ENCODE measurements around the gene AQR.
"Not testable (repeated sequence)": the region's sequence is repeated elsewhere in the genome, so short reads cannot be mapped to it uniquely, and the experiment has no call there.

AQR gene

DNA sequence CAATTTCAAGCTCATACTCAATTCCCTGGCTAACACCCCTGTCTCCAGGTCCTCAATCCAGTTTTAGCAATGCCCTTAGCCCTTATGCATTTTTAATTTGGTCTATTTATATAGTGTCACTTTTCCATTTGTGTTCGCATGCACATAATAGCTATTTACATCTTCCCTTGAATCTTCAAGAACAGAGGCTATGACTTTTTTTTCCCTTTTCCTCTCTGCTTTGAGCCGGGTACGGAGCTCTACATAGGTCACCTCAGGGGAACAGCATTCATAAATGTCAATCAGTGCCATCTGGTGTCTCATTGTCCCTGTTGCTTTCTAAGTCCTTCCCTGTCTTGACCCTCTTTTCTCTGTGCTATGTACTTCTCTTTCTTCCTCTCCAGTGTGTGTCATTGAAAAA is 147.7 kb downstream of the AQR start:
- no peaks in the 10 kb centered on the region for H3K4me1 Mint-ChIP-seq
- no peak overlapping the region for H3K4me3 Mint-ChIP-seq
- no peak for ATAC-seq
- no peak for DNase-seq (ENCODE audit: low spot score in 2 of 2)
- H3K9me3 Mint-ChIP-seq, result no peaks in the 10 kb centered on the region
- H3K36me3 Mint-ChIP-seq, result no peaks in the 10 kb centered on the region
- H3K27ac Mint-ChIP-seq, result no peak overlapping the region

DNA sequence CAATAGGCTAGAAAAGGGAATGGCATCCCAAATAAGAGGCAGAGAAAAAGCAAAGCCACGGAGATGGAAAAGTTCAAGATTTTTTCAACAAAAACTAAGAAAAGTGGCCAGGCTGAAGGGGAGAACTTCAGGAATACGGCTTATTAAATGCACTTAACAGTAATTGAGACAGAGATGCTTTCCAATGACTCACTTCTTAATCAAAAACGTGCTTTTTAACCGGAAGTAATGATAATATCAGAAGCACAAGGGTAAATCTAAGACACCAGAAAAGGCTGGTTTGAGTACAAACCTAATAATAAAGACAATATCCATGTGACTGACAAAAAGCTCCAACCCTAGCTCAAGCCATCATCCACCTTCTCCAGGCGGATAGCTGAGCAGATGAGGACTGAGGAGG is 149.4 kb downstream of the AQR start:
- no peak overlapping the region for H3K4me3 Mint-ChIP-seq
- no peak overlapping the region for H3K27ac Mint-ChIP-seq
- ATAC-seq (no peak), DNase-seq (ENCODE audit: low spot score in 2 of 2) (no peak)
- no peaks in the 10 kb centered on the region for H3K4me1 Mint-ChIP-seq
- H3K9me3 Mint-ChIP-seq, result no peaks in the 10 kb centered on the region
- H3K36me3 Mint-ChIP-seq, result no peaks in the 10 kb centered on the region

DNA sequence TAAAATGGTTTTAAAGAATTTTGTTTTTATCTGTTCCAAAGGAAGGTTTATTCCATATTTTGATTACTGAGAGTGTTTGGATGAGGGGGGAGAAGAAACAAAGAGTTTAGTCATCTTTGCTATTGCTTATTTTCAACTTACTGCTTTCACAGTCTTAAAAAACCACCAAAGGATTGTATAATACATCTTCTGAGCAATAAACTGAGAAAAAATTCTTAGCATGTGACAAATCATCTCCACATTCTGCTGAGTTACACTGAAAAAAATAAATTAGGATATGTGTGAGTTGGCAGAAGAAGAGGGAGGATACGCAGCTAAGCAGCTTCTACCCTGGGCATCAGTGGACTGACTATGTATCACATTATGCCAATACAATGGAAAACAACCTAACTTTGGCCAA is 151.0 kb downstream of the AQR start:
- Mint-ChIP-seq H3K9me3 (no peaks in the 10 kb centered on the region), H3K36me3 (no peaks in the 10 kb centered on the region), H3K27ac (no peak overlapping the region), H3K4me1 (no peaks in the 10 kb centered on the region), H3K4me3 (no peak overlapping the region)
- DNase-seq (ENCODE audit: low spot score in 2 of 2) (no peak), ATAC-seq (no peak)

DNA sequence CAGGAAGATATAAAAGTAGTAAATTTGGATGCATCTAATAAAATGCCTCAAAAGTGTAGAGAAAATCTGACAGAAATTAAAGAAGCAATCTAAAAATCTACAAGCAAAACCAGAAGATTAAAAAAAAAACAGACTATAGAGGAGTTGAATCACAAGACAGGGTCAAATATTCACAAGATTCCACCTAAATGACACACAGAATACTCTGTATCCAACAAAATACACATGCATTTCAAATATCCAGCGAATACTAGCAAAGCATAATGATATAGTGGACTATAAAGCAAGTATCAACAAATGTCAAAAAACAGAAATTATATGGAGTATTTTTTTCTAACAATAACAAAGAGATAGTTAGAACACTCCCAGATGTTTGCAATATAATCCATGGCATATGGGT is 153.7 kb downstream of the AQR start:
- no peak overlapping the region for H3K27ac Mint-ChIP-seq
- H3K4me1 Mint-ChIP-seq, result no peaks in the 10 kb centered on the region
- H3K36me3 Mint-ChIP-seq, result no peaks in the 10 kb centered on the region
- no peak for ATAC-seq
- H3K4me3 Mint-ChIP-seq, result no peak overlapping the region
- DNase-seq (ENCODE audit: low spot score in 2 of 2), result no peak
- H3K9me3 Mint-ChIP-seq, result no peaks in the 10 kb centered on the region

DNA sequence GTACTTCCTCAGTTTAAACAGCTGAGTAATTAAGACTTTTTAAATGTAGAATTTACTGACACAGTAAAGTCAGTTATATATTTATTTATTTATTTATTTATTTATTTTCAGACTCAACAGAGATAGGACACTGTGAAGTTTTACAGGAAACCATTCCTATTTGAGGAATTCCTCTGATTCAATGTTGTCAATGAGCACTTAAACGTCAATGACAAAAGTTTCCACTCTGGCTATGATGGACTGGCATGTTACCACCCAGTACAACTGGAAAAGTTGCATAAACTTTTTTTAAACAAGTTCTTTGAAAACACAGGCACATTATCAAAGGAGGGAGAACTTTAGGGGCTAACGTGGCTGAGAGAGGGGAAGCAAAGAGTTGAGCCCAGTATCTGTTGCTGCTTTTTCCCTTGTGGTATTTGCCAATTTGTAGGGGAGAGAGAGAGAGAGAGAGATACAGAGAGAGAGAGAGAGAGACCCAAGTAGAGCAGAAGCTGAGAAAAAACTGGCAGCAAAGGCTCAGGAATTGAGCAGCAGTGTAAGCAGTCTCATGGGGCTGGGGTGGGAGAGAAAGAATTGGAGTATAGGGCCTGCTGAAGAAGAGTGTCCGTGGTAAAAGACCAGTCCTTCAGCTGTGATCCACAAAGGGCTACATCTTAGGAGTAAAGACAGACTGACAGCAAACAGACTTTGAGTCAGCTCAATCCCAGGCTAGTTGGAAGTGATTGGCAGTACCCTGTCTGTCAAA is 155.9 kb downstream of the AQR start:
- no peaks in the 10 kb centered on the region for H3K36me3 Mint-ChIP-seq
- ATAC-seq (no peak), DNase-seq (ENCODE audit: low spot score in 2 of 2) (no peak)
- no peak overlapping the region for H3K4me3 Mint-ChIP-seq
- no peaks in the 10 kb centered on the region for H3K4me1 Mint-ChIP-seq
- no peak overlapping the region for H3K27ac Mint-ChIP-seq
- H3K9me3 Mint-ChIP-seq, result no peaks in the 10 kb centered on the region

DNA sequence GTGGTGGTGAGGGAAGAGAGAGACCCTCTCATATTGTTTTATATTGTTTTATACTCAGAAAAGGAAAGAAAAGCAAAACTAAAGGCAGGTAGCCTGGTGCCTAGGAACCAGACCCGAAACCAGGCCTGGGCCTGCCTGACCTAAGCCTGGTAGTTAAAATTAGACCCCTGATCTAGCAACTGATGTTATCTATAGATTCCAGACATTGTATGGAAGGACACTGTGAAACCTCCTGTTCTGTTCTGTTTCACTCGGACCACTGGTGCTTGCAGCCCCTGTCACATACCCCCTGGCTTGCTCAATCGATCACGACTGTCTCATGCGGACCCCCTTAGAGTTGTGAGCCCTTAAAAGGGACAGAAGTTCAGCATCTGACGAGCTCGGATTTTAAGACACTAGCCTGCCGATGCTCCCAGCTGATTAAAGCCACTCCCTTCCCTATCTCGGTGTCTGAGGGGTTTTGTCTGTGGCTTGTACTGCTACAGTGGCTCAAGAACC is 156.6 kb downstream of the AQR start:
- ATAC-seq; H3K27ac Mint-ChIP-seq; H3K4me3 Mint-ChIP-seq; DNase-seq (ENCODE audit: low spot score in 2 of 2); H3K36me3 Mint-ChIP-seq; H3K4me1 Mint-ChIP-seq; H3K9me3 Mint-ChIP-seq: not testable (repeated sequence)

DNA sequence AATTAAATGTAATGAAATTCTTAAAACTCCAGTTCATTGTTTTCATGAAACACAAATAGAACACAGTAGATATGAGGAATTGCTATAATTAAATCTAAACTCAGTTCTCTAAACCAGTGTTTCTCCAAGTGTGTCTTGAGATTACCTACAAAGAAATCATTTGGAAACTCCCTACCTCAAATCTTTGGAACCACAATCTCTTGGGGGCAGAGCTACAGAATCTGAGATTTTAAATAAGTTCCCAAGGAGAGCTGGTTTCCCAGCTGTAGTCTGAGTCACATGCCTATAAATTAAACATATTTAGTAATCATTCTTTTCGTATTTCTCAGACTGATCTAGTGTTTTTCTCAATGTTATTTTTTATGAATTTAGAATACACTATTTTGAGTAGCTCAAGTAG is 157.2 kb downstream of the AQR start:
- Mint-ChIP-seq H3K27ac (no peak overlapping the region), H3K4me1 (no peaks in the 10 kb centered on the region), H3K9me3 (no peaks in the 10 kb centered on the region), H3K4me3 (no peak overlapping the region), H3K36me3 (no peaks in the 10 kb centered on the region)
- ATAC-seq (no peak), DNase-seq (ENCODE audit: low spot score in 2 of 2) (no peak)

DNA sequence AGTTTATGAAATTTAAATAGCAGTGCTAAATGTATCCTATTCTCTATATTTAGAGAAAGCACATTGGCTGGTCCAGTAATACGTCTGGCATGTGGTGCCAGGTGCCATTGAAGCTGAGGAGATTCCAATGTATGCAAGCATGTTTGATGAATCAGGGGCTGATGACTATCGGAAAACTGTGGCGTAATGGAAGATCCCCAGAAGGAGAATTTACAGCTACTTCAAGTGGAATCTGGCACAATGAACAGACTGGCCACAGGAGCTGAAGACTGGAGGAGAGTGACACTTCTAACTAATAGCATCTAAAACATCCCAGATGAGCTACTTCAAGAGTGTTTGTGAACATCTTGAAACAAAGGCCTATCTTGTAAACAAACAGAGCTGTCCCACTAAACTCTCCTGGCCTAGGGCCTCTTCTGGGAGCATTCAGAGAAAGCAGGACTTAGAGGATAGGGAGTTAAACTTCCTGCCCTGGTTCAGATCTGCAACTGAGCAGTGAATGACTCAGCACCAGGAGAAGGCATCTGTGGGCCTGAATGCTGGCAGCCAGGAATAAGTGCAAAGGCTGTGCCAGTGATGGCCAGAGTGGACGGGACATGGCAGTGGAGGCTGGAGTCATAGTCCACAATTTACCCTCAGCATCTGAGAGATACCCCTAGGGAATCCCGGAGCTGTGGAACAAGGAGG is 159.0 kb downstream of the AQR start:
- DNase-seq (ENCODE audit: low spot score in 2 of 2), result no peak
- Mint-ChIP-seq H3K9me3 (peaks cover 4% of the 10 kb centered on the region), H3K27ac (no peak overlapping the region), H3K4me3 (no peak overlapping the region), H3K36me3 (no peaks in the 10 kb centered on the region), H3K4me1 (no peaks in the 10 kb centered on the region)
- ATAC-seq, result no peak

DNA sequence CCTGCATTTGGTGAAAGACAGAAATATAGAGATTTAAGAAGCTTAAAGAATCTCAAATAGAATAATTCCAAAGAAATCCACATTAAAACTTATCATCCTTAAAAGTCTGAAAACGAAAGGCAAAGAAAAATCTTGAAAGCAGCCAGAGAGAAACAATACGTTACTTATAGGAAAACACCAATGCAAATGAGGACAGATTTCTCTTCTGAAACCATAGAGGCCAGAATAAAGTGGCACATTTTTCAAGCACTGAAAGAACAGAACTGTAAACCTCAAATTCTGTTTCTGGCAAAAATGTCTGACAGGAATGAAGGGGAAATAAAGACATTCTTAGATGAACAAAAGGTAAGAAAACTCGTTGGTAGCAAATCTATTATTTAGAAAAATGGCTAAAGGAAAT is 160.4 kb downstream of the AQR start:
- DNase-seq (ENCODE audit: low spot score in 2 of 2) (no peak), ATAC-seq (no peak)
- Mint-ChIP-seq H3K4me1 (no peaks in the 10 kb centered on the region), H3K27ac (no peak overlapping the region), H3K9me3 (peaks cover 4% of the 10 kb centered on the region), H3K4me3 (no peak overlapping the region), H3K36me3 (no peaks in the 10 kb centered on the region)

DNA sequence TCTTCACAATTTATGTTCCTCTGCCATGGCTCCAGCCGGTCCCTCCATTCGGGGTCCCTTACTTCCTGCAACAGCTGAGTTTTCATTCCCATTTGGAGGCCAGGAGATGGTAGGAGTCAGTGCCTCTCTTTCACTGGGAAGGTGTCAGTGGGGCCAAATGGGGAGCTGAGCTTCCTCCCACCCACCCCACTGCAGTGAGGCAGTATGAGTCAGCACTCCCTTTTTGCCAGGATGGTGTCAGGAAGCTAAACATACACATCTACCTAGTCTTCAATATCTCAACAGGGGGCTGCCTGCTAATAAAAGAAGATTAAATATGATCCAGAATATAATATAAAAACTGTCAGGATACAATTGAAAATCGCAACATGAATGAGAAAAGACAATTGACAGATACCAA is 161.5 kb downstream of the AQR start:
- H3K4me1 Mint-ChIP-seq, result no peaks in the 10 kb centered on the region
- H3K36me3 Mint-ChIP-seq, result no peaks in the 10 kb centered on the region
- H3K27ac Mint-ChIP-seq, result no peak overlapping the region
- peaks cover 4% of the 10 kb centered on the region for H3K9me3 Mint-ChIP-seq
- no peak for ATAC-seq
- no peak for DNase-seq (ENCODE audit: low spot score in 2 of 2)
- H3K4me3 Mint-ChIP-seq, result no peak overlapping the region

DNA sequence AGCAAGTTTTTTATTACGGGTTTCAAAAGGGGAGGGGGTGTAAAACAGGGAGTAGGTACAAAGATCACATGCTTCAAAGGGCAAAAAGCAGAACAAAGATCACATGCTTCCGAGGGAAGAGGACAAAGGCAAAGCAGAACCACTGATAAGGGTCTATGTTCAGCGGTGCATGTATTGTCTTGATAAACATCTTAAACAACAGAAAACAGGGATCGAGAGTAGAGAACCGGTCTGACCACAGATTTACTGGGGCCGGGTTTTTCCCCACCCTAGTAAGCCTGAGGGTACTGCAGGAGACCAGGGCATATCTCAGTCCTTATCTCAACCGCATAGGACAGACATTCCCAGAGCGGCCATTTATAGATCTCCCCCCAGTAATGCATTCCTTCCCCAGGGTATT is 162.3 kb downstream of the AQR start:
- not testable (repeated sequence) for H3K9me3 Mint-ChIP-seq; H3K27ac Mint-ChIP-seq; H3K36me3 Mint-ChIP-seq; H3K4me3 Mint-ChIP-seq; ATAC-seq; DNase-seq (ENCODE audit: low spot score in 2 of 2); H3K4me1 Mint-ChIP-seq

DNA sequence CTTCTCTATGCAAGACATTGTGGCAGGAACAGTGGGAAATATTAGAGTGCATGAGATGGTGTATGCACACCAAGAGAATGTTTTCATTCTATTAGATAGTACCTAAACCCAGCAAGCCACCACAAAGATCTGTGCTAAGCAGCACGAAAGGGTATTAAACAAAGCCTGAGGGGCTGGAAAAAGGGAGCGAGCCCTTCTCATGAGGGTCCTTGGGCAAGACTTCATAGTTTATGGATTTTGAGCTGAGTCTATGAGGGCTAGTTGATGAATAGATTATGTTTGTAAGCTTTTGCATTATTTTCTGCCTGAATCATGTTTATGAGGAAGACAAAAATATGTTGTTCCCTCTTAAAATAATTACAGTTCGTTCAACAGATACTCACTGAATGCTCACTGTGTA is 164.8 kb downstream of the AQR start:
- DNase-seq (ENCODE audit: low spot score in 2 of 2) (no peak), ATAC-seq (no peak)
- Mint-ChIP-seq H3K4me1 (no peaks in the 10 kb centered on the region), H3K27ac (no peak overlapping the region), H3K9me3 (peaks cover 4% of the 10 kb centered on the region), H3K36me3 (no peaks in the 10 kb centered on the region), H3K4me3 (no peak overlapping the region)

DNA sequence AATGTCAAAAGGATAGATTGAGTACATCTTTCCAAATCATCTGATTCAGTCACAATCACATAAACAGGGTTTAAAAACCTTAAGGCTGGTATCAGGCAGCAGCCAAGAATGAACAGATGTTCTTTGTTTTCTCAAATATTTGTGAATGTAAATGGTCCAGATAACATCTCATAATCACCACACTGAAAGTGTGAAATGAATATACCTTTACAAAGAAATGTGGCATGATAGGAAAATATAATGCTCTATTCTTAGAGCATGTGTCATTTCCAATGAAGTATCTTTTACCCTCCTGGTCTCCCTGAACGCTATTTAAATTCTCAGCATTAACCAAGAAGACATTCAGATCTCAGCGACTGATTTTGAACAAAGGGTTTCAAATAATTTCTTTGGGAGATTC is 165.4 kb downstream of the AQR start:
- Mint-ChIP-seq H3K36me3 (no peaks in the 10 kb centered on the region), H3K9me3 (peaks cover 4% of the 10 kb centered on the region), H3K4me1 (no peaks in the 10 kb centered on the region), H3K27ac (no peak overlapping the region), H3K4me3 (no peak overlapping the region)
- DNase-seq (ENCODE audit: low spot score in 2 of 2) (no peak), ATAC-seq (no peak)

DNA sequence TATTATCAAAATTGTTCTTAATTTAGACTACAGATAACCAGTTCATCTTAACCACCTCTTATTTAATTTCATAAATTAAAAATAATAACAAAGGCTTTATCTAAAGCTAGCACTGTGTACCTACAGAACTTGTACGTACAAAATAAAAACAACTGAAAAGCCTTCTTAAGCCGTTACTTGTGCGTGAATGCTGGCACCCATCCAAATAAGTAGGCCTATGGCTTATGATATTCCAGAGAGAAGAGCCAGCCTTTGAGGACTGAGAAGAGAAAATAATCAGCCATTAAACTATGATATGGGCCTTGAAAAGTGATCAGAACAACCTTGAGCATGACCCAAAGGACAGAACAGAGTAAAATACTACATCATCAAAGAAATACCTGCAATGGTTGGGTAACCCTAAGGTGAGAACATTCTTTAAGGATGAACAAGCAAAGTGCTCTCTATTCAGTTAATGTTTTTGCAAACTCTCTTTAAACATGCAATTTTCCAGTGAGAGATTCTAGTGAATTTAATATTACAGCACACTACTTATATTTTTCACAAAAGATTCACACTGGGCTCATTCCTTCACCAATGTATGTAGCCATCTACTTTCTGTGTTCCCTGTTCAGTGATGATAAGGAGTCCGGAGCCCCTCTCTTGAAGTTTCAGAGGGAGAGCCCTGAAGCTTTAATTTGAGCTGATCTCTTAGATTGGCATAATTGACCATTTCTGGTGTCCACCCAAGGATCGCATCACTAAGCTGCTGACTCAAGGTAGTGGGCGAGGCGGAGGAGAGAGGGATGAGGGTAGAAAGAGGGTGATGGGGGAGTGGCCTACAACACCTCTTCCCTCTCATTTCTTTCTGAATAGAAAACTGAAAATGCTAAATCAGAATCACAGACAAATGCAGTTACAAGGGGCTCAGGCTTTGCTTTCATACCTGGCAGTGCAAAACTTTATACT is 166.5 kb downstream of the AQR start:
- DNase-seq (ENCODE audit: low spot score in 2 of 2), result no peak

DNA sequence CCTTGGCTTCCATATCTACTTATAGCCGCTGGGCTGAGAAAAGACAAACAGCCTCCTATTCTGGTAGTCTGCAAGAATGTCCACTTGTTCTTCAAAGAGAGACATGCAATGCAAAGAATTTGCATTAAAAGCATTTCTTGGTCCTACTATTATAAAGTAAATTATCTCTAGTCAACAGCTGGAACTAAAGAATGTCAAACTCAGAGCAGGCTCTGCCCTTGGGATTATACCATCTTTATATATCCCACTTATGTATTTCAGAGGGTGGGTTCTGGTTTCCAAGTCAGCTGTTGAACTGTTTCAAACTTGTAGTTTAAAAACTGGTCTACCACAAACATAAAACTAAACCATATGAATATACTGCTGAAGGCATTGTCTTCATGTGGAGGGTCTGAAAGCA is 167.2 kb downstream of the AQR start:
- no peak for ATAC-seq
- DNase-seq (ENCODE audit: low spot score in 2 of 2), result no peak
- Mint-ChIP-seq H3K4me3 (no peak overlapping the region), H3K9me3 (peaks cover 4% of the 10 kb centered on the region), H3K36me3 (no peaks in the 10 kb centered on the region), H3K27ac (no peak overlapping the region), H3K4me1 (no peaks in the 10 kb centered on the region)

More for the DNA sequence above, 166.5 kb downstream of the AQR start:
- Mint-ChIP-seq H3K27ac (no peak overlapping the region), H3K36me3 (no peaks in the 10 kb centered on the region), H3K4me3 (no peak overlapping the region), H3K4me1 (no peaks in the 10 kb centered on the region), H3K9me3 (peaks cover 4% of the 10 kb centered on the region)
- no peak for ATAC-seq
